MM.1S (cell line): Measurements from ENCODE around the gene NUDT15.

Experiments used
- DNase-seq: peaks from one replicate; pipeline ENCODE4 v3.0.0-alpha.2; 2015
- H2AFZ ChIP-seq: fragments of 300-600 bp; sonication (generic); 2 replicates; pipeline ENCODE4 v1.6.0; 2016; ENCODE audit warnings: antibody characterized with exemption, low read length
- H3F3A ChIP-seq: fragments of 300-600 bp; sonication (generic); 2 replicates; pipeline ENCODE4 v1.6.1; 2016; ENCODE audit warnings: mild to moderate bottlenecking, antibody characterized with exemption, low read length, moderate library complexity, mixed read lengths; ENCODE audit not compliant: insufficient read depth
- H3K27ac ChIP-seq: fragments of 300-600 bp; sonication (generic); 2 replicates; pipeline ENCODE4 v1.5.1; 2016; ENCODE audit warnings: mild to moderate bottlenecking, low read length
- H3K27me3 ChIP-seq: fragments of 300-600 bp; sonication (generic); replicated peaks from 2 replicates; pipeline ENCODE4 v1.6.0; 2016; ENCODE audit warnings: low read length; ENCODE audit not compliant: insufficient read depth
- H3K36me3 ChIP-seq: fragments of 300-600 bp; sonication (generic); replicated peaks from 2 replicates; pipeline ENCODE4 v1.6.1; 2016; ENCODE audit warnings: mild to moderate bottlenecking, low read length, mixed read lengths; ENCODE audit not compliant: insufficient read depth
- H3K4me1 ChIP-seq: fragments of 300-600 bp; sonication (generic); 2 replicates; pipeline ENCODE4 v1.6.1; 2016; ENCODE audit warnings: low read length, mixed read lengths
- H3K4me2 ChIP-seq: fragments of 300-600 bp; sonication (generic); 2 replicates; pipeline ENCODE4 v1.6.0; 2016; ENCODE audit warnings: low read depth, low read length
- H3K4me3 ChIP-seq: fragments of 300-600 bp; sonication (generic); 2 replicates; pipeline ENCODE4 v1.5.1; 2016; ENCODE audit warnings: low read length, mixed read lengths
- H3K79me2 ChIP-seq: fragments of 300-600 bp; sonication (generic); 2 replicates; pipeline ENCODE4 v1.6.1; 2016; ENCODE audit warnings: mixed run types, low read length, mixed read lengths
- H3K9ac ChIP-seq: fragments of 300-600 bp; sonication (generic); 2 replicates; pipeline ENCODE4 v1.6.1; 2016; ENCODE audit warnings: low read length, mixed read lengths
- H3K9me2 ChIP-seq: fragments of 300-600 bp; sonication (generic); replicated peaks from 2 replicates; pipeline ENCODE4 v1.6.1; 2016; ENCODE audit warnings: mild to moderate bottlenecking, low read length, mixed read lengths; ENCODE audit not compliant: insufficient read depth
- H3K9me3 ChIP-seq: fragments of 300-600 bp; sonication (generic); replicated peaks from 2 replicates; pipeline ENCODE4 v1.6.1; 2016; ENCODE audit warnings: mild to moderate bottlenecking, low read length, mixed read lengths; ENCODE audit not compliant: insufficient read depth
- H4K20me1 ChIP-seq: fragments of 300-600 bp; sonication (generic); 2 replicates; pipeline ENCODE4 v1.6.1; 2016; ENCODE audit warnings: mild to moderate bottlenecking, low read length, moderate library complexity, mixed read lengths; ENCODE audit not compliant: insufficient read depth
- EZH2 ChIP-seq: fragments of 300-600 bp; sonication (generic); optimal IDR thresholded peaks from 2 replicates; pipeline ENCODE3; 2017; ENCODE audit warnings: low read depth, mild to moderate bottlenecking, antibody characterized with exemption, low read length, mixed read lengths
- EZH2phosphoT487 ChIP-seq: fragments of 300-600 bp; sonication (generic); IDR thresholded peaks from 2 replicates; pipeline ENCODE4 v1.6.1; 2018; ENCODE audit warnings: antibody characterized with exemption, low read length
- TF ChIP-seq, protein P1 (sequence below): fragments of 300-600 bp; sonication (generic); IDR thresholded peaks from 2 replicates; pipeline ENCODE4 v1.5.1; 2016; ENCODE audit warnings: antibody characterized with exemption, low read length, mixed read lengths

NUDT15 gene

GRCh38 chr13:48066310-48066989 is 28.9 kb downstream of the NUDT15 start:
- no peaks in the 10 kb centered on the region for H3K36me3 ChIP-seq
- TF ChIP-seq, protein P1, sequence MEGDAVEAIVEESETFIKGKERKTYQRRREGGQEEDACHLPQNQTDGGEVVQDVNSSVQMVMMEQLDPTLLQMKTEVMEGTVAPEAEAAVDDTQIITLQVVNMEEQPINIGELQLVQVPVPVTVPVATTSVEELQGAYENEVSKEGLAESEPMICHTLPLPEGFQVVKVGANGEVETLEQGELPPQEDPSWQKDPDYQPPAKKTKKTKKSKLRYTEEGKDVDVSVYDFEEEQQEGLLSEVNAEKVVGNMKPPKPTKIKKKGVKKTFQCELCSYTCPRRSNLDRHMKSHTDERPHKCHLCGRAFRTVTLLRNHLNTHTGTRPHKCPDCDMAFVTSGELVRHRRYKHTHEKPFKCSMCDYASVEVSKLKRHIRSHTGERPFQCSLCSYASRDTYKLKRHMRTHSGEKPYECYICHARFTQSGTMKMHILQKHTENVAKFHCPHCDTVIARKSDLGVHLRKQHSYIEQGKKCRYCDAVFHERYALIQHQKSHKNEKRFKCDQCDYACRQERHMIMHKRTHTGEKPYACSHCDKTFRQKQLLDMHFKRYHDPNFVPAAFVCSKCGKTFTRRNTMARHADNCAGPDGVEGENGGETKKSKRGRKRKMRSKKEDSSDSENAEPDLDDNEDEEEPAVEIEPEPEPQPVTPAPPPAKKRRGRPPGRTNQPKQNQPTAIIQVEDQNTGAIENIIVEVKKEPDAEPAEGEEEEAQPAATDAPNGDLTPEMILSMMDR = no peak
- TF ChIP-seq EZH2 = no peak
- TF ChIP-seq EZH2phosphoT487 = no peak
- DNase-seq = peak; percentile 35

DNA sequence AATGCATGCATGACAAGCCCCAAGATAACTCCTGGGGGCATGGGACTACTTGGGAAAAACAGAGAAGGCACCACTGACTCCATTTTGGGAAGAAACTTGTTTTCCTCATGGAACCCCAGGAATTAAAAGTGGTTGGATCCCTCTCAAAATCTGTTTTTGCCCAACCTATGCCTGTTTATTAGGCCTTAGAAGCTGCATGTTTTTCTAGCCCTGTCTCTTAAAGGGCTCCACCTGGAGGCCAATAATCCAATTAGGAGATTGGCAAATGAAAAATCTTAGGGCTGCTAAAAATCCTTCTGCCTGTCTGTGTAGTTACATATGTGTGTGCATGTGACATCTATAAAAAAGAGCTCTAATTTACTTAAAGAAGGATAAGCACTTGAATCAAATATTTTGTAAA is 30.5 kb downstream of the NUDT15 start:
- Histone ChIP-seq H3K9ac (no peak overlapping the region), H3K36me3 (no peaks in the 10 kb centered on the region), H4K20me1 (no peaks in the 10 kb centered on the region), H3K79me2 (no peaks in the 10 kb centered on the region), H2AFZ (no peak overlapping the region), H3K4me2 (no peak overlapping the region), H3K27ac (no peak overlapping the region), H3K4me1 (no peaks in the 10 kb centered on the region), H3K4me3 (no peak overlapping the region), H3K9me2 (no peaks in the 10 kb centered on the region), H3K27me3 (no peaks in the 10 kb centered on the region), H3F3A (no peaks in the 10 kb centered on the region), H3K9me3 (no peaks in the 10 kb centered on the region)
- DNase-seq = no peak
- TF ChIP-seq, protein P1 = peak; percentile 28
- TF ChIP-seq EZH2phosphoT487 = no peak

More at GRCh38 chr13:48066310-48066989, 28.9 kb downstream of the NUDT15 start:
- H3K9ac ChIP-seq = no peak overlapping the region
- H3K4me1 ChIP-seq = no peaks in the 10 kb centered on the region
- H3K4me2 ChIP-seq = no peak overlapping the region
- H3K9me2 ChIP-seq = no peaks in the 10 kb centered on the region
- H3F3A ChIP-seq = no peaks in the 10 kb centered on the region
- H2AFZ ChIP-seq = no peak overlapping the region
- H3K79me2 ChIP-seq = no peaks in the 10 kb centered on the region
- H3K4me3 ChIP-seq = no peak overlapping the region
- H3K27ac ChIP-seq = no peak overlapping the region
- H4K20me1 ChIP-seq = no peaks in the 10 kb centered on the region
- H3K9me3 ChIP-seq = no peaks in the 10 kb centered on the region
- H3K27me3 ChIP-seq = no peaks in the 10 kb centered on the region

GRCh38 chr13:48068952-48069351 is 31.4 kb downstream of the NUDT15 start:
- no peak overlapping the region for H3K27ac ChIP-seq
- no peaks in the 10 kb centered on the region for H3K36me3 ChIP-seq
- H3K9ac ChIP-seq = no peak overlapping the region
- H3K9me3 ChIP-seq = no peaks in the 10 kb centered on the region
- H3K4me1 ChIP-seq = no peaks in the 10 kb centered on the region
- no peaks in the 10 kb centered on the region for H3F3A ChIP-seq
- no peaks in the 10 kb centered on the region for H3K27me3 ChIP-seq
- H3K4me3 ChIP-seq = no peak overlapping the region
- H3K79me2 ChIP-seq = no peaks in the 10 kb centered on the region
- H3K4me2 ChIP-seq = no peak overlapping the region
- H4K20me1 ChIP-seq = no peaks in the 10 kb centered on the region
- H3K9me2 ChIP-seq = no peaks in the 10 kb centered on the region
- no peak overlapping the region for H2AFZ ChIP-seq
- no peak for TF ChIP-seq EZH2phosphoT487
- no peak for TF ChIP-seq EZH2
- TF ChIP-seq, protein P1 = no peak
- DNase-seq = no peak
